Measurements from ENCODE around the gene IQGAP1.
A peak's percentile ranks its signal among the peaks of the same experiment; 100 is the strongest.
"Not testable (repeated sequence)": the region's sequence is repeated elsewhere in the genome, so short reads cannot be mapped to it uniquely, and the experiment has no call there.

IQGAP1 gene

GRCh38 chr15:90520365-90520764, 132.3 kb downstream of the IQGAP1 start:
- DNase-seq (ENCODE audit: low read depth in 1 of 2, low spot score in 1 of 2): no peak

GRCh38 chr15:90523373-90523772, 135.3 kb downstream of the IQGAP1 start:
- no peak for DNase-seq (ENCODE audit: low read depth in 1 of 2, low spot score in 1 of 2)
- in situ Hi-C loops (cut with HindIII; ENCODE audit: low pct_unique_long_range_greater_than_20kb, low sequenced_read_pairs): no loop called here
- no peak for TF ChIP-seq JUND (IDR thresholded peaks at IDR 0.05; ENCODE audit: low read depth)

More at GRCh38 chr15:90520365-90520764, 132.3 kb downstream of the IQGAP1 start:
- TF ChIP-seq JUND (IDR thresholded peaks at IDR 0.05; ENCODE audit: low read depth): no peak
- in situ Hi-C loops (cut with HindIII; ENCODE audit: low pct_unique_long_range_greater_than_20kb, low sequenced_read_pairs): no loop called here

- in situ Hi-C loops (cut with HindIII; ENCODE audit: low pct_unique_long_range_greater_than_20kb, low sequenced_read_pairs); DNase-seq (ENCODE audit: low read depth in 1 of 2, low spot score in 1 of 2): not testable (repeated sequence)
Observed at GRCh38 chr15:90524018-90524803, 136.2 kb downstream of the IQGAP1 start.

- TF ChIP-seq JUND (IDR thresholded peaks at IDR 0.05; ENCODE audit: low read depth): no peak
- in situ Hi-C loops (cut with HindIII; ENCODE audit: low pct_unique_long_range_greater_than_20kb, low sequenced_read_pairs): no loop called here
- DNase-seq (ENCODE audit: low read depth in 1 of 2, low spot score in 1 of 2): no peak
Observed at GRCh38 chr15:90529011-90529370, 140.9 kb downstream of the IQGAP1 start.

GRCh38 chr15:90529371-90530249, 141.6 kb downstream of the IQGAP1 start, which contains the start of gene CRTC3:
TSS of gene CRTC3 (plus strand) at chr15:90529923. CDS start at chr15:90530072, 149 bp downstream.
- DNase-seq (ENCODE audit: low read depth in 1 of 2, low spot score in 1 of 2): peak; percentile 59 to 82
- TF ChIP-seq JUND (IDR thresholded peaks at IDR 0.05; ENCODE audit: low read depth): no peak
- in situ Hi-C loops (cut with HindIII; ENCODE audit: low pct_unique_long_range_greater_than_20kb, low sequenced_read_pairs): no loop called here

GRCh38 chr15:90530250-90531051, 142.4 kb downstream of the IQGAP1 start:
- no peak for TF ChIP-seq JUND (IDR thresholded peaks at IDR 0.05; ENCODE audit: low read depth)
- peak; percentile 55 to 85 for DNase-seq (ENCODE audit: low read depth in 1 of 2, low spot score in 1 of 2)
- in situ Hi-C loops (cut with HindIII; ENCODE audit: low pct_unique_long_range_greater_than_20kb, low sequenced_read_pairs): no loop called here

- in situ Hi-C loops (cut with HindIII; ENCODE audit: low pct_unique_long_range_greater_than_20kb, low sequenced_read_pairs): no loop called here
- no peak for DNase-seq (ENCODE audit: low read depth in 1 of 2, low spot score in 1 of 2)
Observed at GRCh38 chr15:90531147-90531546, 143.1 kb downstream of the IQGAP1 start.

GRCh38 chr15:90535254-90535653, 147.2 kb downstream of the IQGAP1 start:
- in situ Hi-C loops (cut with HindIII; ENCODE audit: low pct_unique_long_range_greater_than_20kb, low sequenced_read_pairs): no loop called here
- no peak for DNase-seq (ENCODE audit: low read depth in 1 of 2, low spot score in 1 of 2)
- no peak for TF ChIP-seq JUND (IDR thresholded peaks at IDR 0.05; ENCODE audit: low read depth)

More at GRCh38 chr15:90531147-90531546, 143.1 kb downstream of the IQGAP1 start:
- TF ChIP-seq JUND (IDR thresholded peaks at IDR 0.05; ENCODE audit: low read depth): no peak

GRCh38 chr15:90539789-90540188, 151.7 kb downstream of the IQGAP1 start:
- TF ChIP-seq JUND (IDR thresholded peaks at IDR 0.05; ENCODE audit: low read depth): no peak
- no peak for DNase-seq (ENCODE audit: low read depth in 1 of 2, low spot score in 1 of 2)
- in situ Hi-C loops (cut with HindIII; ENCODE audit: low pct_unique_long_range_greater_than_20kb, low sequenced_read_pairs): no loop called here

GRCh38 chr15:90540768-90541167, 152.7 kb downstream of the IQGAP1 start:
- TF ChIP-seq JUND (IDR thresholded peaks at IDR 0.05; ENCODE audit: low read depth): no peak
- no peak for DNase-seq (ENCODE audit: low read depth in 1 of 2, low spot score in 1 of 2)
- in situ Hi-C loops (cut with HindIII; ENCODE audit: low pct_unique_long_range_greater_than_20kb, low sequenced_read_pairs): no loop called here

GRCh38 chr15:90545095-90545494, 157.1 kb downstream of the IQGAP1 start:
- no peak for TF ChIP-seq JUND (IDR thresholded peaks at IDR 0.05; ENCODE audit: low read depth)
- DNase-seq (ENCODE audit: low read depth in 1 of 2, low spot score in 1 of 2): peak in 1 of 2 experiments; percentile 28
- in situ Hi-C loops (cut with HindIII; ENCODE audit: low pct_unique_long_range_greater_than_20kb, low sequenced_read_pairs): no loop called here

GRCh38 chr15:90547540-90547939, 159.5 kb downstream of the IQGAP1 start:
- no peak for DNase-seq (ENCODE audit: low read depth in 1 of 2, low spot score in 1 of 2)
- no peak for TF ChIP-seq JUND (IDR thresholded peaks at IDR 0.05; ENCODE audit: low read depth)
- in situ Hi-C loops (cut with HindIII; ENCODE audit: low pct_unique_long_range_greater_than_20kb, low sequenced_read_pairs): no loop called here

Data from T47D (cell line).